ENCODE results near the gene BYSL. TPM values are rescaled to one million over a fixed set of nuclear protein-coding genes. Genes with fewer than 3 reads are reported as not detected.
"Not testable (repeated sequence)": the region's sequence is repeated elsewhere in the genome, so short reads cannot be mapped to it uniquely, and the experiment has no call there.

BYSL gene
- total RNA-seq, 1 experiment from 2014 or later: 58.0 TPM

GRCh38 chr6:41940759-41941279 lies 19.5 kb downstream of the BYSL start:
- no peaks in the 10 kb centered on the region for H3K9me3 Mint-ChIP-seq (ENCODE audit: unreplicated experiment)
- no peaks in the 10 kb centered on the region for H3K27me3 Mint-ChIP-seq (ENCODE audit: insufficient read depth, unreplicated experiment)
- TF ChIP-seq CTCF (IDR thresholded peaks at IDR 0.05; ENCODE audit: unreplicated experiment): no peak
- intact Hi-C loops (cut with micrococcal nuclease): loop anchor here (1.0 kb wide), 1 partner anchor 103 kb away; no protein-coding TSS in a partner anchor
- H3K4me1 Mint-ChIP-seq (ENCODE audit: insufficient read depth, unreplicated experiment): peaks cover 31% of the 10 kb centered on the region
- peaks cover 53% of the 10 kb centered on the region for H3K36me3 Mint-ChIP-seq (ENCODE audit: insufficient read depth, unreplicated experiment)
- CTCF ChIA-PET: interaction anchor here (0.6 to 10.1 kb wide), 9 partner anchors 18 to 156 kb away, joined by 3 to 117 read pairs (median 8); partner anchors contain the start of genes BYSL, MED20 and TAF8
- peak overlapping the region; percentile 85 for H3K4me3 Mint-ChIP-seq (ENCODE audit: unreplicated experiment)
- H3K27ac Mint-ChIP-seq (ENCODE audit: low read depth, unreplicated experiment): peak overlapping the region; percentile 59
- POLR2A ChIA-PET: interaction anchor here (0.7 to 14.4 kb wide), 13 partner anchors 10 to 750 kb away, joined by 3 to 157 read pairs (median 4); partner anchors contain the start of genes BYSL, MED20, TAF8 and TOMM6
- BruUV-seq (replicated peaks): no TSS peak
- peak; percentile 31 for DNase-seq (ENCODE audit: unreplicated experiment)

DNA sequence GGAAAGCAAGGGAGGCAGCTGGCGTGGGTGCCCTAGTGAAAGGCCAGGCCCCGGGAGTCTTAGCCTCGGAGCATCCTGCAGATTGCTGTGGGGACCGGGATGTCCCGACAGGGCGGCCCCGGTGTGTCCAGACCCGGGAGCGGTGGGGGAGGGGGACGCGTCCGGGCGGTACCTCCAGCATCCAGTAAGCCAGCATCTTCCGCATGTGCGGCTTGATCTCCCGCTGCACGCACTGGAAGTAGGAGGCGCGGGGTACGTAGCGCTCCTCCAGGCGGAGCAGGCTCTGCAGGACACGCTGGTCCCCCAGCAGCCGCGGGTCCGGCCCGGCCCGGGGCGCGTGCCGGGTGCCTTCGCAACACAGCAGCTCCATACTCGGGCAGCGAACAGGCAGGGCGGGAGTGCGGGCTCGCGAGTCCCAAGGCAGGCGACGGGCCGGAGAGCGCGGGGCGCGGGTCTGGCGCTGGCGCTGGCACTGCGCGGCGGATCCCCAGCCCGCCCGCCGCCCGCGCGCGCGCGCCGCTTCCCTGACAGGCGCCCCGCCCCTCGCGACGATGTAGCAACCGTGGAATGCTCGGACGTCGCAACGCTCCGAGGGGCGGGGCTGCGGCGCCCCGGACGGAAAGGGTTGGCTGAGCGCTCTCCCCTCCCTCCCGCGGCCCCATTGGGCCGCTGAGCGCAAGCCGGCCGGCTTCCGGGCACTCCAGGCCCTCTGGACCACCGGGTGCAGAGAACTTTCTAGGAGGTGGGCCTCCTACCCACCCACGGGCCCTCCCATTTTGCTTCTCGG lies 20.2 kb downstream of the BYSL start, which contains the start of gene CCND3:
CCND3 (minus strand) TSS at position 529 of the 787 bp plus-strand sequence; CDS start at position 370, 159 bp downstream.
- H3K4me1 Mint-ChIP-seq (ENCODE audit: insufficient read depth, unreplicated experiment): peaks cover 25% of the 10 kb centered on the region
- no peaks in the 10 kb centered on the region for H3K27me3 Mint-ChIP-seq (ENCODE audit: insufficient read depth, unreplicated experiment)
- intact Hi-C loops (cut with micrococcal nuclease): no loop called here
- CTCF ChIA-PET: interaction anchor here (0.5 to 10.1 kb wide), 10 partner anchors 18 to 157 kb away, joined by 3 to 117 read pairs (median 5); partner anchors contain the start of genes BYSL, MED20 and TAF8
- no peaks in the 10 kb centered on the region for H3K9me3 Mint-ChIP-seq (ENCODE audit: unreplicated experiment)
- no TSS peak for BruUV-seq (replicated peaks)
- H3K27ac Mint-ChIP-seq (ENCODE audit: low read depth, unreplicated experiment): peak within 1 kb of the TSS; percentile 59
- POLR2A ChIA-PET: interaction anchor here (0.7 to 14.4 kb wide), 13 partner anchors 11 to 751 kb away, joined by 3 to 157 read pairs (median 4); partner anchors contain the start of genes BYSL, MED20, TAF8 and TFEB
- peak within 1 kb of the TSS; percentile 85 for H3K4me3 Mint-ChIP-seq (ENCODE audit: unreplicated experiment)
- TF ChIP-seq CTCF (IDR thresholded peaks at IDR 0.05; ENCODE audit: unreplicated experiment): no peak
- DNase-seq (ENCODE audit: unreplicated experiment): peak; percentile 88
- peaks cover 52% of the 10 kb centered on the region for H3K36me3 Mint-ChIP-seq (ENCODE audit: insufficient read depth, unreplicated experiment)

DNA sequence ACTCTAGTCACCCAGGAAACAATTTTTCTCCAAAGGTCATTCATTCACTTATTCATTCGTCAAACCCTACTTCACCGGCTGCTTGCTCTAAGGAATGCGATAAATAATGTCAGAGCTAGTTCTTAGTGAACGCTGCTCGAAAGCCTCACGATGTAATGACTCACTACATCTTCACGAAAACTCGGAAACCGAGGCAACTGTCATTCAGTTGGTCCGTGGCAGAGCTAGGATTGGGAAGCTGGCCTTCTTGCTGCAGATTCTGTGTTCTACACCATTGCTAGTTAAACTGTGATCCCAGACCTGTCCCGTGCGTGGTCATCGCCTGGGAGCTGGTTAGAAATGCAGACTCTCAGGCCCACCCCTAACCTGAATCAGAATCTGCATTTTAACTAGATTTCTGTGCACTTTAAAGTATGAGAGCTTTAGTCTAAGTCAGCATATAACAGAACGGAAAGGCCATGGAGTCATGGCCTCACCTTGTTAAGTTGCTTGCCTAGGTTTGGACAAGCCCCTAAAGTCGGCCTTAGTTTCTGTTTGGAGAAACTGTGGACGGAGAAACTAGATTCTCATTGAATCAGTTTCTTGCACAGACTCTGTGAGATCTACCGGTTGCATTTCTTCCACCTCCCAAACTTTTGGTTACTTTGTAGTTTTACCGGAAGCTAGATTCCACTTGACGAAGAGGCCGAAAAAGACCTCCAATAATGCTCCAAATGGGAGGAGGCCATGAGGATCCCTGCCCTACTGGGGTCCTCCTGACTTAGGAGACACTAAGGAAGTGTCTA lies 21.0 kb downstream of the BYSL start:
- ChIA-PET POLR2A (interaction anchor here (0.7 to 14.4 kb wide), 10 partner anchors 20 to 207 kb away, joined by 3 to 157 read pairs (median 6); partner anchors contain the start of genes BYSL, MED20, TAF8 and TFEB), CTCF (interaction anchor here (0.5 to 10.1 kb wide), 7 partner anchors 19 to 115 kb away, joined by 3 to 117 read pairs (median 6); partner anchors contain the start of genes BYSL, MED20 and TAF8)
- peaks cover 21% of the 10 kb centered on the region for H3K4me1 Mint-ChIP-seq (ENCODE audit: insufficient read depth, unreplicated experiment)
- peaks cover 44% of the 10 kb centered on the region for H3K36me3 Mint-ChIP-seq (ENCODE audit: insufficient read depth, unreplicated experiment)
- TSS peak; percentile 24 for BruUV-seq (replicated peaks)
- peak overlapping the region; percentile 27 for H3K27ac Mint-ChIP-seq (ENCODE audit: low read depth, unreplicated experiment)
- peak overlapping the region; percentile 85 for H3K4me3 Mint-ChIP-seq (ENCODE audit: unreplicated experiment)
- no peak for DNase-seq (ENCODE audit: unreplicated experiment)
- no peaks in the 10 kb centered on the region for H3K9me3 Mint-ChIP-seq (ENCODE audit: unreplicated experiment)
- intact Hi-C loops (cut with micrococcal nuclease): no loop called here
- no peak for TF ChIP-seq CTCF (IDR thresholded peaks at IDR 0.05; ENCODE audit: unreplicated experiment)
- no peaks in the 10 kb centered on the region for H3K27me3 Mint-ChIP-seq (ENCODE audit: insufficient read depth, unreplicated experiment)

DNA sequence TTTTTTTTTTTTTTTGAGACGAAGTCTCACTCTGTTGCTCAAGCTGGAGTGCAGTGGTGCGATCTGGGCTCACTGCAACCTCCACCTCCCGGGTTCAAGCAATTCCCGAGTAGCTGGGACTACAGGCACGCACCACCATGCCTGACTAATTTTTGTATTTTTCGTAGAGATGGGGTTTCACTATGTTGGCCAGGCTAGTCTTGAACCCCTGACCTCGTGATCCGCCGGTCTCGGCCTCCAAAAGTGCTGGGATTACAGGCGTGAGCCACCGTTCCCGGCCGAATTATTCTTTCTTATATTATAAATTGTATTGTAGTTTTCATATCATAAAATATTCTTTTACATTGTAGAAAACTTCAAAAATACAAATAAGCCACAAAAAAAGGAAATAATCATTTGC lies 21.6 kb downstream of the BYSL start:
- ChIA-PET CTCF (interaction anchor here (0.7 to 10.1 kb wide), 4 partner anchors 22 to 104 kb away, joined by 3 to 117 read pairs (median 7); partner anchors contain the start of genes BYSL, MED20 and TAF8), POLR2A (interaction anchor here (0.8 to 14.4 kb wide), 6 partner anchors 20 to 155 kb away, joined by 4 to 157 read pairs (median 8); partner anchors contain the start of genes BYSL, MED20, TAF8 and TOMM6)
- BruUV-seq (replicated peaks); H3K27ac Mint-ChIP-seq (ENCODE audit: low read depth, unreplicated experiment); H3K9me3 Mint-ChIP-seq (ENCODE audit: unreplicated experiment); DNase-seq (ENCODE audit: unreplicated experiment); H3K27me3 Mint-ChIP-seq (ENCODE audit: insufficient read depth, unreplicated experiment); intact Hi-C loops (cut with micrococcal nuclease): not testable (repeated sequence)
- Mint-ChIP-seq H3K4me3 (ENCODE audit: unreplicated experiment) (peak overlapping the region; percentile 85), H3K4me1 (ENCODE audit: insufficient read depth, unreplicated experiment) (peaks cover 21% of the 10 kb centered on the region), H3K36me3 (ENCODE audit: insufficient read depth, unreplicated experiment) (peaks cover 45% of the 10 kb centered on the region)

Data from MCF 10A (cell line).